SU-DHL-6 (cell line): Measurements from ENCODE around the gene CANX.

Experiments
- H2AFZ ChIP-seq: fragments of 200-600 bp; sonication (generic); 2 replicates; pipeline ENCODE4 v1.6.1; 2014; ENCODE audit warnings: low read depth, mild to moderate bottlenecking, moderate library complexity, mixed read lengths, antibody characterized with exemption, low read length; ENCODE audit not compliant: severe bottlenecking
- H3F3A ChIP-seq: fragments of 200-600 bp; shearing (Covaris generic); 2 replicates; pipeline ENCODE4 v1.6.0; 2016; ENCODE audit warnings: antibody characterized with exemption, mild to moderate bottlenecking; ENCODE audit not compliant: insufficient read depth
- H3K27ac ChIP-seq: fragments of 200-600 bp; sonication (generic); 2 replicates; pipeline ENCODE4 v1.5.1; 2016; ENCODE audit warnings: low read depth, mild to moderate bottlenecking, low read length, moderate library complexity, mixed read lengths
- H3K27me3 ChIP-seq: fragments of 200-600 bp; sonication (generic), shearing (Covaris generic); 2 replicates; pipeline ENCODE4 v1.6.0; 2014; ENCODE audit warnings: mild to moderate bottlenecking, low read length
- H3K36me3 ChIP-seq: fragments of 200-600 bp; sonication (generic); 2 replicates; pipeline ENCODE4 v1.6.1; 2014; ENCODE audit warnings: mild to moderate bottlenecking, low read length, mixed read lengths
- H3K4me2 ChIP-seq: fragments of 300-600, 200-600 bp; shearing (Covaris generic), sonication (generic); 2 replicates; pipeline ENCODE4 v1.6.0; 2014; ENCODE audit warnings: low read length, low read depth, mild to moderate bottlenecking; ENCODE audit not compliant: poor library complexity, severe bottlenecking
- H3K4me3 ChIP-seq: fragments of 200-600 bp; sonication (generic); 2 replicates; pipeline ENCODE4 v1.5.1; 2014; ENCODE audit warnings: antibody characterized with exemption, low read length, mild to moderate bottlenecking, mixed read lengths; ENCODE audit not compliant: insufficient read depth, poor library complexity, severe bottlenecking
- H3K79me2 ChIP-seq: fragments of 200-600 bp; sonication (generic); 2 replicates; pipeline ENCODE4 v1.6.1; 2014; ENCODE audit warnings: mild to moderate bottlenecking, low read length, moderate library complexity; ENCODE audit not compliant: insufficient read depth
- H3K9ac ChIP-seq: fragments of 200-600 bp; sonication (generic); 2 replicates; pipeline ENCODE4 v1.7.0; 2014; ENCODE audit warnings: mild to moderate bottlenecking, low read length
- H3K9me2 ChIP-seq: fragments of 200-600 bp; sonication (generic); replicated peaks from 2 replicates; pipeline ENCODE4 v1.6.1; 2014; ENCODE audit warnings: low read length; ENCODE audit not compliant: insufficient read depth
- H3K9me3 ChIP-seq: fragments of 200-600 bp; sonication (generic); 2 replicates; pipeline ENCODE4 v1.6.1; 2014; ENCODE audit warnings: low read length, mixed read lengths; ENCODE audit not compliant: insufficient read depth
- H4K20me1 ChIP-seq: fragments of 200-600 bp; sonication (generic); 2 replicates; pipeline ENCODE4 v1.6.1; 2014; ENCODE audit warnings: low read depth, mild to moderate bottlenecking, antibody characterized with exemption, low read length, moderate library complexity, mixed read lengths
- EZH2phosphoT487 ChIP-seq: fragments of 200-600 bp; sonication (generic), shearing (Covaris generic); conservative IDR thresholded peaks from 2 replicates; pipeline ENCODE4 v1.6.1; 2018; ENCODE audit warnings: mild to moderate bottlenecking, antibody characterized with exemption, low read length, moderate library complexity, mixed read lengths
- TF ChIP-seq, protein P1 (sequence below): fragments of 200-600 bp; sonication (generic); IDR thresholded peaks from one replicate; pipeline ENCODE4 v1.5.1; 2017; ENCODE audit warnings: antibody characterized with exemption, mild to moderate bottlenecking, low read length, moderate library complexity; ENCODE audit not compliant: insufficient read depth, poor library complexity, severe bottlenecking

The CANX gene

GRCh38 chr5:179777456-179777855 lies 78.7 kb downstream of the CANX start:
- Histone ChIP-seq H3K27me3 (no peaks in the 10 kb centered on the region), H2AFZ (no peak overlapping the region), H4K20me1 (no peaks in the 10 kb centered on the region), H3K4me3 (no peak overlapping the region), H3K27ac (no peak overlapping the region), H3K9me2 (no peaks in the 10 kb centered on the region), H3K9ac (no peak overlapping the region), H3K4me2 (no peak overlapping the region), H3K36me3 (no peaks in the 10 kb centered on the region; the same call in 1 of the 2 replicates), H3K9me3 (no peaks in the 10 kb centered on the region), H3F3A (no peaks in the 10 kb centered on the region), H3K79me2 (no peaks in the 10 kb centered on the region)
- no peak for TF ChIP-seq EZH2phosphoT487
- TF ChIP-seq, protein P1, sequence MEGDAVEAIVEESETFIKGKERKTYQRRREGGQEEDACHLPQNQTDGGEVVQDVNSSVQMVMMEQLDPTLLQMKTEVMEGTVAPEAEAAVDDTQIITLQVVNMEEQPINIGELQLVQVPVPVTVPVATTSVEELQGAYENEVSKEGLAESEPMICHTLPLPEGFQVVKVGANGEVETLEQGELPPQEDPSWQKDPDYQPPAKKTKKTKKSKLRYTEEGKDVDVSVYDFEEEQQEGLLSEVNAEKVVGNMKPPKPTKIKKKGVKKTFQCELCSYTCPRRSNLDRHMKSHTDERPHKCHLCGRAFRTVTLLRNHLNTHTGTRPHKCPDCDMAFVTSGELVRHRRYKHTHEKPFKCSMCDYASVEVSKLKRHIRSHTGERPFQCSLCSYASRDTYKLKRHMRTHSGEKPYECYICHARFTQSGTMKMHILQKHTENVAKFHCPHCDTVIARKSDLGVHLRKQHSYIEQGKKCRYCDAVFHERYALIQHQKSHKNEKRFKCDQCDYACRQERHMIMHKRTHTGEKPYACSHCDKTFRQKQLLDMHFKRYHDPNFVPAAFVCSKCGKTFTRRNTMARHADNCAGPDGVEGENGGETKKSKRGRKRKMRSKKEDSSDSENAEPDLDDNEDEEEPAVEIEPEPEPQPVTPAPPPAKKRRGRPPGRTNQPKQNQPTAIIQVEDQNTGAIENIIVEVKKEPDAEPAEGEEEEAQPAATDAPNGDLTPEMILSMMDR = no peak

GRCh38 chr5:179777909-179778308 lies 79.1 kb downstream of the CANX start:
- H3K27ac ChIP-seq = no peak overlapping the region
- no peaks in the 10 kb centered on the region for H3F3A ChIP-seq
- H3K9ac ChIP-seq = no peak overlapping the region
- no peaks in the 10 kb centered on the region for H3K9me2 ChIP-seq
- no peaks in the 10 kb centered on the region for H4K20me1 ChIP-seq
- no peak overlapping the region for H2AFZ ChIP-seq
- H3K27me3 ChIP-seq = no peaks in the 10 kb centered on the region
- H3K36me3 ChIP-seq = no peaks in the 10 kb centered on the region; the same call in 1 of the 2 replicates
- no peak overlapping the region for H3K4me2 ChIP-seq
- H3K9me3 ChIP-seq = no peaks in the 10 kb centered on the region
- H3K79me2 ChIP-seq = no peaks in the 10 kb centered on the region
- H3K4me3 ChIP-seq = no peak overlapping the region
- no peak for TF ChIP-seq EZH2phosphoT487
- TF ChIP-seq, protein P1 = no peak

GRCh38 chr5:179778591-179778990 lies 79.8 kb downstream of the CANX start:
- Histone ChIP-seq H3K4me2 (no peak overlapping the region), H3K27ac (no peak overlapping the region)

More at GRCh38 chr5:179778591-179778990, 79.8 kb downstream of the CANX start:
- TF ChIP-seq, protein P1 = no peak
- no peak for TF ChIP-seq EZH2phosphoT487
- no peaks in the 10 kb centered on the region for H3K27me3 ChIP-seq
- no peaks in the 10 kb centered on the region; the same call in 1 of the 2 replicates for H3K36me3 ChIP-seq
- H2AFZ ChIP-seq = no peak overlapping the region
- no peak overlapping the region for H3K4me3 ChIP-seq
- no peaks in the 10 kb centered on the region for H4K20me1 ChIP-seq
- H3F3A ChIP-seq = no peaks in the 10 kb centered on the region
- H3K9me3 ChIP-seq = no peaks in the 10 kb centered on the region
- no peaks in the 10 kb centered on the region for H3K9me2 ChIP-seq
- H3K9ac ChIP-seq = no peak overlapping the region
- H3K79me2 ChIP-seq = no peaks in the 10 kb centered on the region
